OCI-M1 (cell line): ENCODE measurements around the gene CFAP20DC.
"Not testable (repeated sequence)": the region's sequence is repeated elsewhere in the genome, so short reads cannot be mapped to it uniquely, and the experiment has no call there.

Experiments used
- DNase-seq: peaks from one replicate; lab custom pipeline; 2025; lab: John Stamatoyannopoulos, UW

CFAP20DC gene

GRCh38 chr3:58867621-58868020 lies 182.2 kb downstream of the CFAP20DC start:
- DNase-seq: peak; percentile 33

- no peak for DNase-seq
Measured at GRCh38 chr3:58866079-58866478, 183.7 kb downstream of the CFAP20DC start.

GRCh38 chr3:58864480-58864879 lies 185.3 kb downstream of the CFAP20DC start:
- no peak for DNase-seq

GRCh38 chr3:58863206-58863605 lies 186.6 kb downstream of the CFAP20DC start:
- DNase-seq: no peak

- DNase-seq: no peak
Measured at GRCh38 chr3:58861551-58861950, 188.3 kb downstream of the CFAP20DC start.

GRCh38 chr3:58858126-58858525 lies 191.7 kb downstream of the CFAP20DC start:
- DNase-seq: no peak

GRCh38 chr3:58857402-58857801 lies 192.4 kb downstream of the CFAP20DC start:
- no peak for DNase-seq

- no peak for DNase-seq
Measured at GRCh38 chr3:58848826-58849225, 201.0 kb downstream of the CFAP20DC start.

- DNase-seq: not testable (repeated sequence)
Measured at GRCh38 chr3:58842050-58842747, 207.6 kb downstream of the CFAP20DC start.

GRCh38 chr3:58840949-58841348 lies 208.9 kb downstream of the CFAP20DC start:
- DNase-seq: no peak

- DNase-seq: no peak
Measured at GRCh38 chr3:58839964-58840363, 209.9 kb downstream of the CFAP20DC start.

GRCh38 chr3:58839187-58839586 lies 210.6 kb downstream of the CFAP20DC start:
- no peak for DNase-seq

- DNase-seq: no peak
Measured at GRCh38 chr3:58837856-58838255, 212.0 kb downstream of the CFAP20DC start.

- DNase-seq: no peak
Measured at GRCh38 chr3:58837141-58837843, 212.5 kb downstream of the CFAP20DC start.

- DNase-seq: no peak
Measured at GRCh38 chr3:58835086-58835485, 214.7 kb downstream of the CFAP20DC start.

GRCh38 chr3:58833491-58833890 lies 216.3 kb downstream of the CFAP20DC start:
- DNase-seq: no peak

GRCh38 chr3:58829321-58830000 lies 220.4 kb downstream of the CFAP20DC start:
- DNase-seq: no peak

GRCh38 chr3:58824777-58825176 lies 225.0 kb downstream of the CFAP20DC start:
- no peak for DNase-seq

GRCh38 chr3:58824285-58824684 lies 225.5 kb downstream of the CFAP20DC start:
- DNase-seq: peak; percentile 78

- DNase-seq: not testable (repeated sequence)
Measured at GRCh38 chr3:58806551-58807244, 243.1 kb downstream of the CFAP20DC start.

GRCh38 chr3:58804914-58805313 lies 244.9 kb downstream of the CFAP20DC start:
- no peak for DNase-seq

- DNase-seq: no peak
Measured at GRCh38 chr3:58801541-58801940, 248.3 kb downstream of the CFAP20DC start.
